ENCODE measurements around the gene ARHGAP31. TPM values are rescaled to one million over a fixed set of nuclear protein-coding genes. Genes with fewer than 3 reads are reported as not detected.

Gene ARHGAP31
- total and polyA plus RNA-seq, 4 donors: 0.99 to 4.6 (median 2.6) TPM

Small RNAs within 50 kb of the gene (small RNA-seq; reads per million reads assigned to genes)
- not detected for gene RNU6-1127P

Other genes starting within 250 kb of the ARHGAP31 start
- gene TEX55, start 148.2 kb upstream of the ARHGAP31 start, total RNA-seq: not detected
- gene TEX55, start 148.2 kb upstream of the ARHGAP31 start, polyA plus RNA-seq: not detected
- under 1 TPM; 0.08 to 0.23 TPM for gene UPK1B, start 120.8 kb upstream of the ARHGAP31 start, total RNA-seq
- gene UPK1B, start 120.8 kb upstream of the ARHGAP31 start, polyA plus RNA-seq: under 1 TPM; 0.09 to 0.19 TPM
- 10 to 100 TPM in 1 of 2 donors, 1 to 10 TPM in 1; 9.3 to 14.6 TPM for gene B4GALT4, start 53.5 kb upstream of the ARHGAP31 start, total RNA-seq
- gene B4GALT4, start 53.5 kb upstream of the ARHGAP31 start, polyA plus RNA-seq: 10 to 100 TPM; 10.0 to 10.9 TPM
- gene TMEM39A, start 169.2 kb downstream of the ARHGAP31 start, total RNA-seq: 10 to 100 TPM; 19.7 to 69.2 TPM
- gene TMEM39A, start 169.2 kb downstream of the ARHGAP31 start, polyA plus RNA-seq: 10 to 100 TPM in 1 of 2 donors, 1 to 10 TPM in 1; 4.7 to 15.2 TPM
- 10 to 100 TPM in 1 of 2 donors, 1 to 10 TPM in 1; 7.2 to 11.1 TPM for gene POGLUT1, start 174.6 kb downstream of the ARHGAP31 start, total RNA-seq
- gene POGLUT1, start 174.6 kb downstream of the ARHGAP31 start, polyA plus RNA-seq: 1 to 10 TPM; 4.7 to 6.1 TPM
- gene TIMMDC1, start 204.2 kb downstream of the ARHGAP31 start, total RNA-seq: 10 to 100 TPM; 25.4 to 30.0 TPM
- 10 to 100 TPM; 36.4 to 54.2 TPM for gene TIMMDC1, start 204.2 kb downstream of the ARHGAP31 start, polyA plus RNA-seq